Fibroblast of lung (primary cell): ENCODE results near the gene SRSF5. TPM values are rescaled to one million over a fixed set of nuclear protein-coding genes. Genes with fewer than 3 reads are reported as not detected.

Experiments
- DNase-seq, 2 donors: peaks; one replicate each; pipeline versions ENCODE4 v3.0.0 to v3.0.0-alpha.2; 2010; ENCODE audit warnings: low read depth in 2 of 2
- H2AFZ ChIP-seq: 2 replicates; pipeline ENCODE4 v1.5.1; 2012; ENCODE audit warnings: low read length, control low read depth, inconsistent platforms
- H3K27ac ChIP-seq: 2 replicates; pipeline ENCODE4 v1.5.1; 2011; ENCODE audit warnings: low read length, control low read depth; ENCODE audit not compliant: insufficient read depth
- H3K27me3 ChIP-seq: 2 replicates; pipeline ENCODE4 v1.5.1; 2011; ENCODE audit warnings: mild to moderate bottlenecking, low read length; ENCODE audit not compliant: control insufficient read depth, insufficient read depth
- H3K36me3 ChIP-seq: 2 replicates; pipeline ENCODE4 v1.5.1; 2011; ENCODE audit warnings: low read length; ENCODE audit not compliant: control insufficient read depth, insufficient read depth
- H3K4me1 ChIP-seq: 2 replicates; pipeline ENCODE4 v1.5.1; 2011; ENCODE audit warnings: low read length; ENCODE audit not compliant: control insufficient read depth, insufficient read depth; ENCODE audit errors: extremely low read depth
- H3K4me2 ChIP-seq: 2 replicates; pipeline ENCODE4 v1.5.1; 2011; ENCODE audit warnings: low read length, control low read depth; ENCODE audit not compliant: insufficient read depth; ENCODE audit errors: extremely low read depth
- H3K4me3 ChIP-seq, 4 experiments: fragments of 200-600 bp in 1 of 4; sonication (generic) in 1 of 4; replicated peaks in 1 of 4; 2 replicates each; pipeline ENCODE4 v1.5.1; 2011 to 2016; ENCODE audit warnings: low read length in 4 of 4, low read depth in 3 of 4, mild to moderate bottlenecking in 3 of 4, control low read depth in 2 of 4, inconsistent platforms in 1 of 4, mixed read lengths in 1 of 4; ENCODE audit not compliant: insufficient read depth in 1 of 4; ENCODE audit errors: control extremely low read depth in 1 of 4
- H3K79me2 ChIP-seq: 2 replicates; pipeline ENCODE4 v1.5.1; 2012; ENCODE audit warnings: mild to moderate bottlenecking, low read length, inconsistent platforms; ENCODE audit not compliant: control insufficient read depth, insufficient read depth
- H3K9ac ChIP-seq: 2 replicates; pipeline ENCODE4 v1.5.1; 2011; ENCODE audit warnings: mild to moderate bottlenecking, low read length, control low read depth; ENCODE audit not compliant: insufficient read depth
- H3K9me3 ChIP-seq: 2 replicates; pipeline ENCODE4 v1.5.1; 2012; ENCODE audit warnings: low read depth, low read length; ENCODE audit not compliant: control insufficient read depth, insufficient read depth
- H4K20me1 ChIP-seq: 2 replicates; pipeline ENCODE4 v1.5.1; 2011; ENCODE audit warnings: low read length; ENCODE audit not compliant: control insufficient read depth, insufficient read depth; ENCODE audit errors: extremely low read depth
- EZH2 ChIP-seq: IDR thresholded peaks from 2 replicates; pipeline ENCODE4 v1.5.1; 2012; ENCODE audit warnings: low read length, control low read depth, mild to moderate bottlenecking; ENCODE audit errors: missing control alignments
- polyA plus RNA-seq, 2 donors: library from polyadenylated mRNA; depleted of rRNA in 1 of 2; stranded (reverse) in 1 of 2; unstranded in 1 of 2; fragments of >200 nt; gene quantifications; 2 replicates each; pipeline ENCODE4 v1.2.1, GENCODE V29; 2011 to 2012; ENCODE audit warnings: missing spikeins in 1 of 2
- total RNA-seq: library from RNA; depleted of rRNA; stranded (reverse); fragments of >200 nt; gene quantifications from 2 replicates; pipeline ENCODE4 v1.2.1, GENCODE V29; 2014
- TF ChIP-seq, protein P1 (sequence below), 2 donors: IDR thresholded peaks in 1 of 2; conservative IDR thresholded peaks in 1 of 2; 1 replicate in 1 of 2; 2 replicates in 1 of 2; pipeline ENCODE4 v1.5.1; 2011 to 2012; ENCODE audit warnings: low read length in 2 of 2, control low read depth in 1 of 2, inconsistent platforms in 1 of 2, low read depth in 1 of 2, mild to moderate bottlenecking in 1 of 2

SRSF5 gene
- total and polyA plus RNA-seq, 2 donors (not counting 1 experiment from before 2014, with no cell fraction given) = 141 to 283 TPM

DNA sequence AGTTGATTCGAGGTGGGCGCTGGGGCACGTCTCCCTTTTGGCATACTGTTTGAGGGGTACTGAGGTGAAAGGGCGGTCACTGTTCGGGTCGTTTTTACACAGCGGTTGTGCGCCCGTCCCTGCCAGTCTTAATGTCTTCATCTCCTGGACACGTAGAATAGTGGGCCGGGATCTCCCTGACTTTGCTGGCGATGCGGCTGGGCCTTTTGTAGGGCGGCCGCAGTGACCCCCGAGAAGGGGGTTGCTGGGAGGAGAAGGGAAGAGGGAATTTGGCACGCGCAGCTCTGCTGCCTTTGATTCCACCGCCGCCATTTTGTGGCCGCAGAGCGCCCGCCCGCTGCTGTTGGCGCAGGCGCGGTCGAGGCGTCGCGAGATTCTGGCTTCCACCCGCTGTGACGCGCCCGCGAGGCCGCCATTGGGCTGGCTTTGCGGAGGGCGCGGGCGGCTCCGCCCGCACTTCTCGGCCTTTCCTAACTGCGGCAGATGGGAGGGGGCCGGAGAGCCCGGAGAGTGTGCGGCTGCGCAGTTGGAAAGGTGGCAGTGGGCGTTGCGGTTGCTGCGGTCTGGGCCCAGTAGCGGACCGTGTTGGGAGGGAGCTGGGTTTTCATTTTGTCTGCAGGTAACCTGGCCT is 542 bp downstream of the SRSF5 start:
- H3K79me2 ChIP-seq = peaks cover 35% of the 10 kb centered on the region
- peak overlapping the region; percentile 80 to 98 (median 93) for H3K4me3 ChIP-seq

GRCh38 chr14:69768873-69769272 is 1.9 kb downstream of the SRSF5 start:
- H4K20me1 ChIP-seq = peaks cover 4% of the 10 kb centered on the region
- H3K27ac ChIP-seq = no peak overlapping the region
- H3K36me3 ChIP-seq = peaks cover 19% of the 10 kb centered on the region
- peaks cover 35% of the 10 kb centered on the region for H3K79me2 ChIP-seq
- peak overlapping the region; percentile 80 to 98 (median 93) for H3K4me3 ChIP-seq
- no peaks in the 10 kb centered on the region for H3K9me3 ChIP-seq
- H3K4me1 ChIP-seq = no peaks in the 10 kb centered on the region
- H3K27me3 ChIP-seq = no peaks in the 10 kb centered on the region
- H2AFZ ChIP-seq = no peak overlapping the region
- no peak overlapping the region for H3K9ac ChIP-seq
- peak in 1 of 2 donors; percentile 24 for DNase-seq
- H3K4me2 ChIP-seq = peak overlapping the region; percentile 80
- no peak for TF ChIP-seq EZH2
- TF ChIP-seq, protein P1, sequence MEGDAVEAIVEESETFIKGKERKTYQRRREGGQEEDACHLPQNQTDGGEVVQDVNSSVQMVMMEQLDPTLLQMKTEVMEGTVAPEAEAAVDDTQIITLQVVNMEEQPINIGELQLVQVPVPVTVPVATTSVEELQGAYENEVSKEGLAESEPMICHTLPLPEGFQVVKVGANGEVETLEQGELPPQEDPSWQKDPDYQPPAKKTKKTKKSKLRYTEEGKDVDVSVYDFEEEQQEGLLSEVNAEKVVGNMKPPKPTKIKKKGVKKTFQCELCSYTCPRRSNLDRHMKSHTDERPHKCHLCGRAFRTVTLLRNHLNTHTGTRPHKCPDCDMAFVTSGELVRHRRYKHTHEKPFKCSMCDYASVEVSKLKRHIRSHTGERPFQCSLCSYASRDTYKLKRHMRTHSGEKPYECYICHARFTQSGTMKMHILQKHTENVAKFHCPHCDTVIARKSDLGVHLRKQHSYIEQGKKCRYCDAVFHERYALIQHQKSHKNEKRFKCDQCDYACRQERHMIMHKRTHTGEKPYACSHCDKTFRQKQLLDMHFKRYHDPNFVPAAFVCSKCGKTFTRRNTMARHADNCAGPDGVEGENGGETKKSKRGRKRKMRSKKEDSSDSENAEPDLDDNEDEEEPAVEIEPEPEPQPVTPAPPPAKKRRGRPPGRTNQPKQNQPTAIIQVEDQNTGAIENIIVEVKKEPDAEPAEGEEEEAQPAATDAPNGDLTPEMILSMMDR (conservative IDR thresholded peaks at IDR 0.05 in 1 of 2, IDR thresholded peaks at IDR 0.05 in 1 of 2; ENCODE audit: low read depth in 1 of 2, low read length in 2 of 2) = no peak

More for the DNA sequence above, 542 bp downstream of the SRSF5 start:
- Histone ChIP-seq H3K36me3 (peaks cover 16% of the 10 kb centered on the region), H3K4me1 (no peaks in the 10 kb centered on the region), H2AFZ (no peak overlapping the region), H3K27me3 (no peaks in the 10 kb centered on the region), H3K9ac (peak overlapping the region; percentile 99), H4K20me1 (peaks cover 4% of the 10 kb centered on the region), H3K4me2 (peak overlapping the region; percentile 80), H3K27ac (peak overlapping the region; percentile 100), H3K9me3 (no peaks in the 10 kb centered on the region)
- peak; percentile 90 to 91 for DNase-seq
- TF ChIP-seq, protein P1 (conservative IDR thresholded peaks at IDR 0.05 in 1 of 2, IDR thresholded peaks at IDR 0.05 in 1 of 2; ENCODE audit: low read depth in 1 of 2, low read length in 2 of 2) = no peak
- no peak for TF ChIP-seq EZH2

DNA sequence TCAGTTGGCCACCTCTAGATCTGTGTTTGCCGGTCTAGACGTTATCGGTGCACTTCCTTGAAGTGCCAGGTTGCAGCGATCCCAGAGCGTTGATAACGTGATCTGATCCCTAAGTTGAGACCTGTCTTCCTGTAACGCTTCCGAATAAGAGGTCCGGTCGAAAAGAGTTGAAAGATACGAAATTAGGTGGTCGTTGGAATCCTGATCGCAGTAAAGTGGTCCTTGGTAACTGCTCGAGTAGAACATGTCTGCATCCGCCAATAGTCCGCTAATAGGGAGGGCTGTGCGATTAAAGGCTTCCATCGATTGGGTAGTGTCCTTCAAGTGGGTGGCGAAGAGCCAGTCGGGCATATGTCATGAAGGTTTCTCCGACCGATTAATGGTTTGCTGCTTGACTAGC is 2.7 kb downstream of the SRSF5 start:
- H4K20me1 ChIP-seq = peaks cover 4% of the 10 kb centered on the region

More for the DNA sequence above, 2.7 kb downstream of the SRSF5 start:
- Histone ChIP-seq H3K4me2 (peak overlapping the region; percentile 25), H3K36me3 (peaks cover 19% of the 10 kb centered on the region), H3K9ac (no peak overlapping the region), H3K4me1 (no peaks in the 10 kb centered on the region), H3K27me3 (no peaks in the 10 kb centered on the region), H2AFZ (no peak overlapping the region), H3K79me2 (peaks cover 35% of the 10 kb centered on the region), H3K27ac (no peak overlapping the region), H3K9me3 (no peaks in the 10 kb centered on the region), H3K4me3 (no peak overlapping the region)
- no peak for DNase-seq
- no peak for TF ChIP-seq EZH2
- TF ChIP-seq, protein P1 (conservative IDR thresholded peaks at IDR 0.05 in 1 of 2, IDR thresholded peaks at IDR 0.05 in 1 of 2; ENCODE audit: low read depth in 1 of 2, low read length in 2 of 2) = no peak
